Measurements from ENCODE around the gene HP. TPM values are rescaled to one million over a fixed set of nuclear protein-coding genes. Genes with fewer than 3 reads are reported as not detected.

HP gene
- total and polyA plus RNA-seq, 2 of the 4 experiments (the other 2 are of a cell fraction), result not detected

DNA sequence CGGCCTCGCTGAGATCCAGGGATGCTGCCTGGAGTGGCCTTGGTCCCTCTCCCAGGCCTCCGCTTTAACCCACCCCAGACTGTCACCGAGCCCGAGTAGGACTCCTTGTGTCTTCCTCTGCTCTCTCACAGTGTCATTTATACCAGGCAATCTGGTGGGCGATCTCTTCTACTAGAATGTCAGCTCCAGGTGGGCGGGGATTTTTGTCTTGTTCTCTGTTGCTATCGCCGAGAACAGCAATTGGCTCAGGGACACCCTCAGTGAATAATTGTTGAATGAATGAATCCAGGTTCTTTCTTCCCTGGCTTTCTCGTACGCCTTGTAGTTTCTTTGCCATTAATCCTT, 39.9 kb downstream of the HP start:
- H4K8ac ChIP-seq (ENCODE audit: low read depth in 2 of 2, low read length in 2 of 2), result peak overlapping the region; percentile 91 to 98
- peak overlapping the region; percentile 75 for H3K56ac ChIP-seq (ENCODE audit: extremely low read depth, insufficient read depth, low read length)
- no TSS peak for BruUV-seq (replicated peaks)
- H3K9me3 ChIP-seq (ENCODE audit: control insufficient read depth, insufficient read depth, low read length), result no peaks in the 10 kb centered on the region
- H2BK120ac ChIP-seq (ENCODE audit: low read depth, low read length), result no peak overlapping the region
- no peak for TF ChIP-seq FOS (IDR thresholded peaks at IDR 0.05; ENCODE audit: low read depth, low read length)
- TF ChIP-seq CEBPB (IDR thresholded peaks at IDR 0.05; ENCODE audit: low read depth, low read length), result no peak
- TF ChIP-seq NFE2L2 (IDR thresholded peaks at IDR 0.05; ENCODE audit: low read depth, low read length), result no peak
- no peak for TF ChIP-seq BHLHE40 (IDR thresholded peaks at IDR 0.05; ENCODE audit: low read depth, low read length)
- TF ChIP-seq RFX5 (IDR thresholded peaks at IDR 0.05; ENCODE audit: low read depth, low read length), result no peak
- TF ChIP-seq, protein P1, sequence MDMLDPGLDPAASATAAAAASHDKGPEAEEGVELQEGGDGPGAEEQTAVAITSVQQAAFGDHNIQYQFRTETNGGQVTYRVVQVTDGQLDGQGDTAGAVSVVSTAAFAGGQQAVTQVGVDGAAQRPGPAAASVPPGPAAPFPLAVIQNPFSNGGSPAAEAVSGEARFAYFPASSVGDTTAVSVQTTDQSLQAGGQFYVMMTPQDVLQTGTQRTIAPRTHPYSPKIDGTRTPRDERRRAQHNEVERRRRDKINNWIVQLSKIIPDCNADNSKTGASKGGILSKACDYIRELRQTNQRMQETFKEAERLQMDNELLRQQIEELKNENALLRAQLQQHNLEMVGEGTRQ (IDR thresholded peaks at IDR 0.05; ENCODE audit: low read depth, low read length), result no peak
- TF ChIP-seq RCOR1 (IDR thresholded peaks at IDR 0.05; ENCODE audit: insufficient replicate concordance, low read length), result no peak
- TF ChIP-seq CHD1 (IDR thresholded peaks at IDR 0.05; ENCODE audit: low read depth, low read length), result no peak
- TF ChIP-seq, protein P2, sequence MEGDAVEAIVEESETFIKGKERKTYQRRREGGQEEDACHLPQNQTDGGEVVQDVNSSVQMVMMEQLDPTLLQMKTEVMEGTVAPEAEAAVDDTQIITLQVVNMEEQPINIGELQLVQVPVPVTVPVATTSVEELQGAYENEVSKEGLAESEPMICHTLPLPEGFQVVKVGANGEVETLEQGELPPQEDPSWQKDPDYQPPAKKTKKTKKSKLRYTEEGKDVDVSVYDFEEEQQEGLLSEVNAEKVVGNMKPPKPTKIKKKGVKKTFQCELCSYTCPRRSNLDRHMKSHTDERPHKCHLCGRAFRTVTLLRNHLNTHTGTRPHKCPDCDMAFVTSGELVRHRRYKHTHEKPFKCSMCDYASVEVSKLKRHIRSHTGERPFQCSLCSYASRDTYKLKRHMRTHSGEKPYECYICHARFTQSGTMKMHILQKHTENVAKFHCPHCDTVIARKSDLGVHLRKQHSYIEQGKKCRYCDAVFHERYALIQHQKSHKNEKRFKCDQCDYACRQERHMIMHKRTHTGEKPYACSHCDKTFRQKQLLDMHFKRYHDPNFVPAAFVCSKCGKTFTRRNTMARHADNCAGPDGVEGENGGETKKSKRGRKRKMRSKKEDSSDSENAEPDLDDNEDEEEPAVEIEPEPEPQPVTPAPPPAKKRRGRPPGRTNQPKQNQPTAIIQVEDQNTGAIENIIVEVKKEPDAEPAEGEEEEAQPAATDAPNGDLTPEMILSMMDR (conservative IDR thresholded peaks at IDR 0.05; ENCODE audit: low read depth, low read length), result no peak
- no peak; the same call in 1 of the 2 replicates for TF ChIP-seq POLR2A (IDR thresholded peaks at IDR 0.05; ENCODE audit: low read depth, low read length)
- TF ChIP-seq RAD21 (IDR thresholded peaks at IDR 0.05; ENCODE audit: low read length), result no peak
- TF ChIP-seq MXI1 (IDR thresholded peaks at IDR 0.05; ENCODE audit: borderline replicate concordance, low read depth, low read length), result no peak
- peak overlapping the region; percentile 91 for H2AFZ ChIP-seq (replicated peaks; ENCODE audit: low read length, poor library complexity)
- intact Hi-C loops (cut with micrococcal nuclease), result loop anchor here (10.0 kb wide), 1 partner anchor 59 kb away; no protein-coding TSS in a partner anchor
- H4K5ac ChIP-seq (ENCODE audit: low read depth, low read length), result peak overlapping the region; percentile 94
- in situ Hi-C loops (cut with MboI; ENCODE audit: low sequenced_read_pairs), result no loop called here
- peak overlapping the region; percentile 99 for H3K9ac ChIP-seq (ENCODE audit: low read depth, low read length)
- no peak overlapping the region for H3K18ac ChIP-seq (ENCODE audit: low read depth, low read length)
- H2AK9ac ChIP-seq (replicated peaks; ENCODE audit: low read depth, low read length, poor library complexity), result peak overlapping the region; percentile 50
- peak; percentile 6 for ATAC-seq (ENCODE audit: low read depth)
- no peak overlapping the region for H2BK20ac ChIP-seq (ENCODE audit: low read depth, low read length)
- H3K4me1 ChIP-seq (ENCODE audit: control insufficient read depth, insufficient read depth, low read length), result 0 out of 2 replicates have a peak, but pooled peaks cover 2% of the 10 kb centered on the region
- peaks cover 30% of the 10 kb centered on the region for H3K36me3 ChIP-seq (ENCODE audit: control insufficient read depth, insufficient read depth, low read length)
- no peaks in the 10 kb centered on the region for H3K27me3 ChIP-seq (ENCODE audit: control insufficient read depth, insufficient read depth, low read length)
- ChIA-PET POLR2A (ENCODE audit: unreplicated experiment) (no interaction called here), CTCF (interaction anchor here (1.6 kb wide), 1 partner anchor 11 kb away, joined by 3 read pairs; no protein-coding TSS in a partner anchor)
- H3K4ac ChIP-seq (ENCODE audit: low read depth, low read length), result peak overlapping the region; percentile 88
- peak overlapping the region; percentile 80 for H3K27ac ChIP-seq (ENCODE audit: insufficient read depth, low read length)
- H3K9me1 ChIP-seq (ENCODE audit: insufficient read depth, low read length), result peaks cover 5% of the 10 kb centered on the region; the same call in 1 of the 2 replicates
- H4K91ac ChIP-seq (ENCODE audit: insufficient read depth, low read depth, low read length), result peak overlapping the region; percentile 69; the same call in 1 of the 2 replicates
- H2BK15ac ChIP-seq (ENCODE audit: low read depth, low read length), result no peak overlapping the region
- H2BK5ac ChIP-seq (ENCODE audit: low read depth, low read length, poor library complexity, severe bottlenecking), result peak overlapping the region; percentile 53
- peak overlapping the region; percentile 66; the same call in 1 of the 2 replicates for H2AK5ac ChIP-seq (ENCODE audit: low read depth, low read length)
- H3K79me1 ChIP-seq (ENCODE audit: low read depth in 1 of 2, low read length in 2 of 2), result peaks cover 12 to 55% of the 10 kb centered on the region in 2 experiments
- H3K14ac ChIP-seq (replicated peaks; ENCODE audit: low read depth, low read length), result peak overlapping the region; percentile 84; the same call in 1 of the 2 replicates
- dilution Hi-C loops (cut with HindIII; ENCODE audit: low sequenced_read_pairs, unreplicated experiment), result no loop called here
- peak overlapping the region; percentile 96 for H3K4me3 ChIP-seq (ENCODE audit: insufficient read depth, low read depth, low read length)
- 12% methylated on average over 2 of the region's 11 CpGs; no CpG with 5 or more reads in 1 of the 2 experiments for WGBS, 2 experiments (ENCODE audit: extremely low coverage in 2 of 2, insufficient read length in 1 of 2)
- no peak for DNase-seq
- H4K20me1 ChIP-seq (ENCODE audit: insufficient read depth, low read length), result no peaks in the 10 kb centered on the region; the same call in 1 of the 2 replicates
- H3K23ac ChIP-seq (ENCODE audit: low read depth, low read length), result 0 out of 2 replicates have a peak overlapping the region, but pooled peaks have one; percentile 25
- H3K4me2 ChIP-seq (ENCODE audit: low read depth, low read length), result peak overlapping the region; percentile 90

All from IMR-90 (cell line).